ENCODE data around the gene PPP2R5C.

DNA sequence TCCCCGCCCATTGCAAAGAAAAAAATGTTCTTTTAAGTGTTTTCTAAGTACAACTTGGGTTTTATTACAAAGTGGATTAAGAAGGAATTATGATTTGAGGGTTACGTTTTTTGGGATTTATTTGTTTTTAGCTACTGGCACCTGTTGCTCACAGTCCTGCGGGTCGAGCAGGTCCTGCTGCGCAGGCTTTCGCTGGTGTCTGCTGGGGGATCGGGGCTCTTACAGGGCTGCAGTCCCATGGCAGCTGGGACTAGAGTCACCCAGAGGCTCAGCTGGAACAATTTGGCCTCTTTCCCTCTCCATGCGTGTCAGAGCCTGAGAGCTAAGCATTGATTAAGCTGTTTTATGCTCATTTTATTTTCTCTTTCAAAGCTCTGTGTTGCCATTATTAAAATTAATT, 147.3 kb downstream of the PPP2R5C start:
- TF ChIP-seq, protein P1, sequence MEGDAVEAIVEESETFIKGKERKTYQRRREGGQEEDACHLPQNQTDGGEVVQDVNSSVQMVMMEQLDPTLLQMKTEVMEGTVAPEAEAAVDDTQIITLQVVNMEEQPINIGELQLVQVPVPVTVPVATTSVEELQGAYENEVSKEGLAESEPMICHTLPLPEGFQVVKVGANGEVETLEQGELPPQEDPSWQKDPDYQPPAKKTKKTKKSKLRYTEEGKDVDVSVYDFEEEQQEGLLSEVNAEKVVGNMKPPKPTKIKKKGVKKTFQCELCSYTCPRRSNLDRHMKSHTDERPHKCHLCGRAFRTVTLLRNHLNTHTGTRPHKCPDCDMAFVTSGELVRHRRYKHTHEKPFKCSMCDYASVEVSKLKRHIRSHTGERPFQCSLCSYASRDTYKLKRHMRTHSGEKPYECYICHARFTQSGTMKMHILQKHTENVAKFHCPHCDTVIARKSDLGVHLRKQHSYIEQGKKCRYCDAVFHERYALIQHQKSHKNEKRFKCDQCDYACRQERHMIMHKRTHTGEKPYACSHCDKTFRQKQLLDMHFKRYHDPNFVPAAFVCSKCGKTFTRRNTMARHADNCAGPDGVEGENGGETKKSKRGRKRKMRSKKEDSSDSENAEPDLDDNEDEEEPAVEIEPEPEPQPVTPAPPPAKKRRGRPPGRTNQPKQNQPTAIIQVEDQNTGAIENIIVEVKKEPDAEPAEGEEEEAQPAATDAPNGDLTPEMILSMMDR (IDR thresholded peaks at IDR 0.05), result no peak
- TF ChIP-seq POLR2A (IDR thresholded peaks at IDR 0.05), result no peak

Data from uterus (tissue), 2 donors.